Neural cell (in vitro differentiated cells): Measurements from ENCODE around the gene BTNL2. TPM values are rescaled to one million over a fixed set of nuclear protein-coding genes. Genes with fewer than 3 reads are reported as not detected.

Experiments
- H2AFZ ChIP-seq: fragments of 200-600, 300-800 bp; sonication (generic), shearing (Covaris generic); 2 replicates; pipeline ENCODE4 v1.6.0; 2014; ENCODE audit warnings: low read depth, mild to moderate bottlenecking, antibody characterized with exemption, low read length, moderate library complexity
- H3F3A ChIP-seq: fragments of 200-600 bp; shearing (Covaris generic); 2 replicates; pipeline ENCODE4 v1.6.1; 2016; ENCODE audit warnings: mild to moderate bottlenecking, moderate library complexity, mixed read lengths, antibody characterized with exemption, low read length; ENCODE audit not compliant: insufficient read depth, poor library complexity, severe bottlenecking
- H3K27ac ChIP-seq: fragments of 200-600, 300-800 bp; sonication (generic), shearing (Covaris generic); 2 replicates; pipeline ENCODE4 v1.5.1; 2014; ENCODE audit warnings: mild to moderate bottlenecking, low read length, moderate library complexity
- H3K27me3 ChIP-seq: fragments of 300-800, 200-600 bp; sonication (generic), shearing (Covaris generic); 2 replicates; pipeline ENCODE4 v1.6.0; 2014; ENCODE audit warnings: mild to moderate bottlenecking, low read depth, low read length, moderate library complexity; ENCODE audit not compliant: insufficient read depth
- H3K36me3 ChIP-seq: fragments of 300-800, 200-600 bp; sonication (generic), shearing (Covaris generic); 2 replicates; pipeline ENCODE4 v1.5.1; 2014; ENCODE audit warnings: mild to moderate bottlenecking, antibody characterized with exemption, low read length, moderate library complexity; ENCODE audit not compliant: insufficient read depth
- H3K4me2 ChIP-seq: fragments of 300-800, 200-600 bp; sonication (generic), shearing (Covaris generic); 2 replicates; pipeline ENCODE4 v1.6.0; 2014; ENCODE audit warnings: mild to moderate bottlenecking, low read length
- H3K4me3 ChIP-seq: fragments of 300-800, 200-600 bp; sonication (generic), shearing (Covaris generic); 2 replicates; pipeline ENCODE4 v1.5.1; 2014; ENCODE audit warnings: mild to moderate bottlenecking, low read length, moderate library complexity
- H3K79me2 ChIP-seq: fragments of 200-600 bp; shearing (Covaris generic); replicated peaks from 2 replicates; pipeline ENCODE4 v1.6.0; 2014; ENCODE audit warnings: mild to moderate bottlenecking, low read length, moderate library complexity; ENCODE audit not compliant: insufficient read depth
- H3K9ac ChIP-seq: fragments of 300-800, 200-600 bp; sonication (generic), shearing (Covaris generic); 2 replicates; pipeline ENCODE4 v1.6.1; 2016; ENCODE audit warnings: mild to moderate bottlenecking, low read length, mixed read lengths
- H3K9me2 ChIP-seq: fragments of 200-600 bp; shearing (Covaris generic); 2 replicates; pipeline ENCODE4 v1.6.1; 2016; ENCODE audit warnings: mild to moderate bottlenecking, low read length, mixed read lengths; ENCODE audit not compliant: insufficient read depth
- H3K9me3 ChIP-seq: fragments of 200-600, 300-800 bp; sonication (generic), shearing (Covaris generic); 2 replicates; pipeline ENCODE4 v1.6.1; 2016; ENCODE audit warnings: mild to moderate bottlenecking, mixed run types, low read length, moderate library complexity, mixed read lengths
- H4K20me1 ChIP-seq: fragments of 200-600 bp; shearing (Covaris generic); 2 replicates; pipeline ENCODE4 v1.6.1; 2016; ENCODE audit warnings: mild to moderate bottlenecking, mixed run types; ENCODE audit not compliant: insufficient read depth
- CTCF ChIP-seq: fragments of 450-650 bp; IDR thresholded peaks from 2 replicates; pipeline ENCODE4 v1.5.1; 2014; ENCODE audit warnings: antibody characterized with exemption, mild to moderate bottlenecking, moderate library complexity; ENCODE audit not compliant: poor library complexity, severe bottlenecking
- EP300 ChIP-seq: fragments of 450-650 bp; conservative IDR thresholded peaks from 2 replicates; pipeline ENCODE4 v1.6.1; 2014; ENCODE audit warnings: antibody characterized with exemption, mild to moderate bottlenecking, moderate library complexity; ENCODE audit not compliant: poor library complexity, severe bottlenecking
- EZH2 ChIP-seq: fragments of 200-600, 300-800 bp; shearing (Covaris generic), sonication (generic); IDR thresholded peaks from 2 replicates; pipeline ENCODE4 v1.6.1; 2014; ENCODE audit warnings: antibody characterized with exemption, low read length, borderline replicate concordance, mild to moderate bottlenecking; ENCODE audit not compliant: insufficient read depth, poor library complexity, severe bottlenecking
- MXI1 ChIP-seq: fragments of 450-650 bp; conservative IDR thresholded peaks from 2 replicates; pipeline ENCODE4 v1.6.1; 2014; ENCODE audit warnings: antibody characterized with exemption, mild to moderate bottlenecking; ENCODE audit not compliant: poor library complexity, severe bottlenecking
- POLR2AphosphoS5 ChIP-seq: IDR thresholded peaks from 2 replicates; pipeline ENCODE4 v1.6.1; 2012
- RAD21 ChIP-seq: fragments of 450-650 bp; conservative IDR thresholded peaks from 2 replicates; pipeline ENCODE4 v1.6.1; 2014; ENCODE audit warnings: antibody characterized with exemption, mild to moderate bottlenecking, moderate library complexity
- SMC3 ChIP-seq: fragments of 450-650 bp; conservative IDR thresholded peaks from 2 replicates; pipeline ENCODE4 v1.6.1; 2014; ENCODE audit warnings: antibody characterized with exemption, mild to moderate bottlenecking, moderate library complexity; ENCODE audit not compliant: poor library complexity
- TAF1 ChIP-seq: IDR thresholded peaks from 2 replicates; pipeline ENCODE4 v1.6.1; 2012; ENCODE audit warnings: low read depth
- polyA plus RNA-seq: library from polyadenylated mRNA; depleted of rRNA; stranded (reverse); fragments of >200 nt; gene quantifications from 2 replicates; pipeline ENCODE4 v1.2.3, GENCODE V29; 2014
- TF ChIP-seq, protein P1 (sequence below): IDR thresholded peaks from 2 replicates; pipeline ENCODE4 v1.6.1; 2012; ENCODE audit warnings: borderline replicate concordance

The BTNL2 gene
- polyA plus RNA-seq, 1 donor from 2014 or later, result not detected

DNA sequence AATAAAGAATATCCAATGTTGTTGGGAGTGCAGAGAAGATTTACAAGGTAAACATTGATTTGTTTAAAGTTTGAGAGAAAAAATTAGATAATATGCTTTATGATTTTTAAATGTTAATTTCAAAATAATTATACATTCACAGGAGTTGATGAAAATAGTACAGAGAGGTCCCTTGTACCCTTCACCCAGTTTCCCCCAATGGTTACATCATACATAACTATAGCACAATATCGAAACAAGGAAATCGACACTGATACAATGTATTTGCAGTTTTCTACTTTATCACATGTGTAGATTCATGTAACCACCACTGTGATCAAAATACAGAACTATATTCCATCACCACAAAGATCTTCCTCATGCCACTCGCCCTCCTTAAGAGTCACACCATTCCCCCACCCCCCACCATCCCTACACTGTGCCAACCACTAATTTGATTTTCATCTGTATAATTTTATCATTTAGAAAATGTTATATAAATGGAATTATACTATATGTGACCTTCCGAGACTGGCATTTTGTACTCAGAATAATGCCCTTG is 21.0 kb upstream of the BTNL2 start:
- no peaks in the 10 kb centered on the region for H4K20me1 ChIP-seq
- H3K27me3 ChIP-seq, result no peaks in the 10 kb centered on the region
- H3K4me3 ChIP-seq, result no peak overlapping the region
- H3F3A ChIP-seq, result no peaks in the 10 kb centered on the region
- H3K9me2 ChIP-seq, result no peaks in the 10 kb centered on the region
- no peak overlapping the region for H3K4me2 ChIP-seq
- H2AFZ ChIP-seq, result no peak overlapping the region
- no peaks in the 10 kb centered on the region for H3K36me3 ChIP-seq
- no peak overlapping the region for H3K9ac ChIP-seq
- no peaks in the 10 kb centered on the region for H3K9me3 ChIP-seq
- no peak for TF ChIP-seq SMC3
- no peak for TF ChIP-seq EZH2
- TF ChIP-seq CTCF, result no peak
- TF ChIP-seq, protein P1, sequence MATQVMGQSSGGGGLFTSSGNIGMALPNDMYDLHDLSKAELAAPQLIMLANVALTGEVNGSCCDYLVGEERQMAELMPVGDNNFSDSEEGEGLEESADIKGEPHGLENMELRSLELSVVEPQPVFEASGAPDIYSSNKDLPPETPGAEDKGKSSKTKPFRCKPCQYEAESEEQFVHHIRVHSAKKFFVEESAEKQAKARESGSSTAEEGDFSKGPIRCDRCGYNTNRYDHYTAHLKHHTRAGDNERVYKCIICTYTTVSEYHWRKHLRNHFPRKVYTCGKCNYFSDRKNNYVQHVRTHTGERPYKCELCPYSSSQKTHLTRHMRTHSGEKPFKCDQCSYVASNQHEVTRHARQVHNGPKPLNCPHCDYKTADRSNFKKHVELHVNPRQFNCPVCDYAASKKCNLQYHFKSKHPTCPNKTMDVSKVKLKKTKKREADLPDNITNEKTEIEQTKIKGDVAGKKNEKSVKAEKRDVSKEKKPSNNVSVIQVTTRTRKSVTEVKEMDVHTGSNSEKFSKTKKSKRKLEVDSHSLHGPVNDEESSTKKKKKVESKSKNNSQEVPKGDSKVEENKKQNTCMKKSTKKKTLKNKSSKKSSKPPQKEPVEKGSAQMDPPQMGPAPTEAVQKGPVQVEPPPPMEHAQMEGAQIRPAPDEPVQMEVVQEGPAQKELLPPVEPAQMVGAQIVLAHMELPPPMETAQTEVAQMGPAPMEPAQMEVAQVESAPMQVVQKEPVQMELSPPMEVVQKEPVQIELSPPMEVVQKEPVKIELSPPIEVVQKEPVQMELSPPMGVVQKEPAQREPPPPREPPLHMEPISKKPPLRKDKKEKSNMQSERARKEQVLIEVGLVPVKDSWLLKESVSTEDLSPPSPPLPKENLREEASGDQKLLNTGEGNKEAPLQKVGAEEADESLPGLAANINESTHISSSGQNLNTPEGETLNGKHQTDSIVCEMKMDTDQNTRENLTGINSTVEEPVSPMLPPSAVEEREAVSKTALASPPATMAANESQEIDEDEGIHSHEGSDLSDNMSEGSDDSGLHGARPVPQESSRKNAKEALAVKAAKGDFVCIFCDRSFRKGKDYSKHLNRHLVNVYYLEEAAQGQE, result no peak
- TF ChIP-seq RAD21, result no peak
- H3K79me2 ChIP-seq, result no peaks in the 10 kb centered on the region
- no peak overlapping the region for H3K27ac ChIP-seq

GRCh38 chr6:32427218-32427617 is 20.2 kb upstream of the BTNL2 start:
- H3K27ac ChIP-seq, result no peak overlapping the region
- H2AFZ ChIP-seq, result no peak overlapping the region
- H3K9me3 ChIP-seq, result no peaks in the 10 kb centered on the region
- no peak overlapping the region for H3K4me2 ChIP-seq
- H3K9me2 ChIP-seq, result no peaks in the 10 kb centered on the region
- H3F3A ChIP-seq, result no peaks in the 10 kb centered on the region
- H3K4me3 ChIP-seq, result no peak overlapping the region
- H4K20me1 ChIP-seq, result no peaks in the 10 kb centered on the region
- H3K27me3 ChIP-seq, result no peaks in the 10 kb centered on the region
- H3K36me3 ChIP-seq, result no peaks in the 10 kb centered on the region
- no peak overlapping the region for H3K9ac ChIP-seq
- no peak for TF ChIP-seq CTCF
- TF ChIP-seq POLR2AphosphoS5, result no peak
- no peak for TF ChIP-seq MXI1
- TF ChIP-seq EZH2, result no peak
- TF ChIP-seq SMC3, result no peak
- no peak for TF ChIP-seq RAD21
- TF ChIP-seq, protein P1, result no peak
- no peak for TF ChIP-seq EP300
- TF ChIP-seq TAF1, result no peak
- no peaks in the 10 kb centered on the region for H3K79me2 ChIP-seq
